HG03039 (cell line): ENCODE measurements around the gene TAF1B.

Experiments
- ATAC-seq: cut with Tn5 transposase; IDR thresholded peaks from one replicate; pipeline ENCODE4 v1.9.1; 2021; ENCODE audit warnings: mild to moderate bottlenecking, moderate library complexity; ENCODE audit not compliant: unreplicated experiment

The TAF1B gene

GRCh38 chr2:9982248-9982647, 139.0 kb downstream of the TAF1B start:
- ATAC-seq, result no peak

GRCh38 chr2:9982891-9983290, 139.6 kb downstream of the TAF1B start:
- ATAC-seq, result no peak

GRCh38 chr2:9983401-9984216, 140.3 kb downstream of the TAF1B start:
- ATAC-seq, result no peak
